Activated naive CD4-positive, alpha-beta T cell treated with anti-CD3 and anti-CD28 coated beads, Interleukin-2, amount 10 ng/mL, durations not matched to agents 7 days and 5 days (primary cell): Measurements from ENCODE around the gene LRIT1.
A peak's percentile ranks its signal among the peaks of the same experiment; 100 is the strongest.

Experiments used
- CTCF ChIA-PET: fragments of 350-600 bp; sonication (Branson Sonifier 250); formaldehyde crosslinking; loops from one replicate; lab custom pipeline; 2021; ENCODE audit warnings: antibody characterized with exemption; lab: Charles Lee
- DNase-seq: peaks from one replicate; pipeline ENCODE4 v3.0.0-alpha.2; 2020
- H3K27ac Mint-ChIP-seq: one replicate; pipeline ENCODE4 v1.8.0; 2021; ENCODE audit warnings: mild to moderate bottlenecking, moderate library complexity, mixed read lengths
- H3K27me3 Mint-ChIP-seq: one replicate; pipeline ENCODE4 v1.8.0; 2021; ENCODE audit warnings: mild to moderate bottlenecking, mixed read lengths
- H3K36me3 Mint-ChIP-seq: one replicate; pipeline ENCODE4 v1.8.0; 2021; ENCODE audit warnings: mixed read lengths
- H3K4me1 Mint-ChIP-seq: one replicate; pipeline ENCODE4 v1.8.0; 2021; ENCODE audit warnings: mixed read lengths
- H3K4me3 Mint-ChIP-seq: one replicate; pipeline ENCODE4 v1.8.0; 2021; ENCODE audit warnings: mild to moderate bottlenecking, moderate library complexity, mixed read lengths
- H3K9me3 Mint-ChIP-seq: one replicate; pipeline ENCODE4 v1.8.0; 2021; ENCODE audit warnings: mixed read lengths

The LRIT1 gene

DNA sequence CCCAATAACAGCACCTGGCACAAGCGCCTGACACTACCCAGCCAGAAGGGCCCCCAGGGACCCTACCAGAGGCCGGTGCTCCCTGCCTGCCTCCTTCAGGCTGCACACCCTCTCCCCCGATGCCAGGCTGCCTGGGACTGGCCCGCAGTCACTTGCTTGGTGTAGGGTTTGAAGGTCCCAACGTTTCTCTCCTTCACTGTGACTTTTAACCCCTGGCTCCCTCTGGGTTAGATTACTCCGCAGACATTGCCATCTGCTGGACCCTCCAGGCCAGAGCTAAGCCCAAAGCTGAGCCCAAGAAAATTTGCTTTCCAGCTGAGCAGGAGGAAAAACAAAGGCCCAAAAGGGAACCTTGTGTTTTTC, 40.1 kb downstream of the LRIT1 start:
- H3K9me3 Mint-ChIP-seq, result no peaks in the 10 kb centered on the region
- no peaks in the 10 kb centered on the region for H3K36me3 Mint-ChIP-seq
- H3K27me3 Mint-ChIP-seq, result peaks cover 37% of the 10 kb centered on the region
- H3K4me3 Mint-ChIP-seq, result no peak overlapping the region
- CTCF ChIA-PET, result interaction anchor here (1.4 to 8.0 kb wide), 3 partner anchors 52 to 54 kb away, joined by 3 to 146 read pairs (median 7); no protein-coding TSS in a partner anchor
- no peaks in the 10 kb centered on the region for H3K4me1 Mint-ChIP-seq
- H3K27ac Mint-ChIP-seq, result peak overlapping the region; percentile 28
- no peak for DNase-seq

DNA sequence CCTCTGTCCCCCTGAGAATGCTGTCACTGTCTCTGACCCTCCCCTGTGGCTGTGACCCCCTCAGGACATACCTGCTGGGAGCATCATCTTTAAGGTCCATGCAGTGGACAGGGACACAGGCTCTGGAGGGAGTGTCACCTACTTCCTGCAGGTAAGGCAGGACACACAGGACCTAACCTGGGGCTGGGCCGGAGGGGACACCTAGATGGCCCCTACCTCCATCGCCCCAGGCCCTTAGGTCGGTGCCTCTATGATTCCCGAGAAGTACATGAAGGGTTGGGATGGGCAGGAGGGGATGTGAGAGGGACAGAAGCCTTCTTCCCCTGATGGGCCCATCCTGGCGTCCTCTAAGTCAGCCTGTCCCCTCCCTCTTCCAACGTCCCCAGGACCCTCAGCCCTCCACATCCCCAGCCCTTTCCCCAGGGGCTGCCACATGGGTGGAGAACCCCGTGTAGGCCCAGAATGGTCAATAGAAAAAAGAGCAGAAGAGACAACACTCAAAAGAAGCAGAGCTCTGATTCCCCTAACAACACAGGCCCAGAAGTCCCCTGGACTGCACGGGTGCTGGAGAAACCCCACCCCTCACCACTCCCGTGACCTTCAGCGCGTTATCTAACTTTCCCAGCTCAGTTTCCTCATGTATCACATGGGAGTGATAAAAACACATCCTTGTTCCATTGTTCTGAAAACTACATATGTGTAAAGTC, 40.7 kb downstream of the LRIT1 start:
- Mint-ChIP-seq H3K4me3 (no peak overlapping the region), H3K27me3 (peaks cover 41% of the 10 kb centered on the region), H3K27ac (no peak overlapping the region), H3K36me3 (no peaks in the 10 kb centered on the region), H3K9me3 (no peaks in the 10 kb centered on the region), H3K4me1 (no peaks in the 10 kb centered on the region)
- no peak for DNase-seq
- CTCF ChIA-PET, result interaction anchor here (1.4 kb wide), 2 partner anchors 51 to 53 kb away, joined by 3 to 7 read pairs; no protein-coding TSS in a partner anchor

DNA sequence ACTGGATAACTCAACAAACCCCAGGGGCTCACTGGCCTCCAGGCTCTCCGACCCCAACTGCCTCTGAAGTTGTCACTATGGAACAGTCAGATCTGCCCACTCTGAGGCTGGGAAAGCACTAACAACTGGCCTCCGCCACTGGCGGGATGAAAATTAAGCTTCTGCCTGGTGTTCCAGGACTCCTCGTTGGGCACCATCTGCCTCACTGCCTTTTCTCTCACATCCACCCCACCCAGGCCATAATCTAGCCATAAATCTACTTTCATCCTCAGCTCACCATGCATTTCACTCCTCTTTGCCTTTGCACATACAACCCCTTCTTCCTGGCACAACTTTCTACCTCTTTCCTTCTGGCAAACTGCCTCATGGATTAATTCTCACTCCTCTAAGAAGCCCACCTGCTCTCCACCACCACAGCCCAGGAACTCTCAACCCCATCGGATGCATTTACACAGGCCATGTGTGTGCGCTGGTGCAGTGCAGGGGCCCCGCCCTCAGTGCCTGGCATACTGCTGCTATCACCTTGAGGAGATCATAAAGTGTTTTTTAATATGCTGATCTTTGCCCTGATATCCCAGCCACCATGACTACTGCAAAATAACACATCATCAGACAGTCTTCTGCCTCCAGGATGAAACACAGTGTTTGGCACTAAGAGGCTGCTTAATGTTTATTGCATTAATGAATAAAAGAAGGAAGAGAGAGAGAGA, 43.0 kb downstream of the LRIT1 start:
- Mint-ChIP-seq H3K4me3 (no peak overlapping the region), H3K4me1 (no peaks in the 10 kb centered on the region)
- CTCF ChIA-PET, result interaction anchor here (1.5 to 1.6 kb wide), 2 partner anchors 16 to 50 kb away, joined by 5 to 6 read pairs; no protein-coding TSS in a partner anchor

DNA sequence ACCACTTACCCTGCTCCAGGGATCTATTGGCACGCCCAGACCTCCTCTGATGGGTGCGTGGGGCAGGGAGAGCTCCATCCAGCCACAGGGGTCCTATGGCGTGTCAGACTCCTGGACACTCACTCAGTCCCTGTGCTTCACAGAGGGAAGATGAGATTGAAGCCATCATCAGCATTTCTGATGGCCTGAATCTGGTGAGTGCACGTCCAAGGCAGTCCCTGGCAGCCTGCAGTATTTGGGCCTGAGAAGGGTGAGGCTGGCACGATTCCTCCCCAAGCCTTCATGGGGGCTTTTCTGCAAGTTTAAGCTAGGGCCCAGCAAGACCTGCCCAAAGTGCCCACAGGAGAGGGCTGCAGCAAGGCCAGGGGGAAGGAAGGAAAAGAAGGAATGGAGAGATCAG, 43.7 kb downstream of the LRIT1 start:
- DNase-seq, result no peak
- Mint-ChIP-seq H3K27ac (no peak overlapping the region), H3K4me1 (no peaks in the 10 kb centered on the region), H3K4me3 (no peak overlapping the region), H3K36me3 (no peaks in the 10 kb centered on the region), H3K9me3 (no peaks in the 10 kb centered on the region), H3K27me3 (peaks cover 69% of the 10 kb centered on the region)
- CTCF ChIA-PET, result interaction anchor here (1.5 to 1.6 kb wide), 2 partner anchors 16 to 49 kb away, joined by 5 to 6 read pairs; no protein-coding TSS in a partner anchor

More for the DNA sequence above, 43.0 kb downstream of the LRIT1 start:
- Mint-ChIP-seq H3K9me3 (no peaks in the 10 kb centered on the region), H3K27me3 (peaks cover 62% of the 10 kb centered on the region), H3K27ac (no peak overlapping the region), H3K36me3 (no peaks in the 10 kb centered on the region)
- DNase-seq, result no peak

DNA sequence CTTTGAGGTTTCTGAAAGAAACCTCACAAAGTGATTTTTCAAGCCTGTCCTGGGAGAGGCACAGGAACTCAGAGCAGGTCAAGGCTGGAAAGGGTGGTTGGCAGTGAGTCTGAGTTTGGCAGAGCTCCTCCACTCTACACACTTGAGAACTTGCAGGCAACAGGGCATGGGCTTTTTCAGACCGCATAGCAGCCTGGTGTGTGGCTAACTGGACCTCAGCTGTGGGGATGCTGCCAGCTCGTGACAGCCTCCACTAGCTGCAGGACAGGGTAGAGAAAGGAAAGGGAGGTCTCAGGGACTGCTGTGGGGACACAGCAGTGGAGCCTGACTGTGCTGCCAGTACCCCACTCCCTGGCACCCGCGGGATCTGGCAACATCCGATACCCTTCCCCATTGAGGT, 44.4 kb downstream of the LRIT1 start:
- DNase-seq, result no peak
- CTCF ChIA-PET, result interaction anchor here (1.5 to 1.6 kb wide), 2 partner anchors 17 to 49 kb away, joined by 5 to 6 read pairs; no protein-coding TSS in a partner anchor
- Mint-ChIP-seq H3K4me3 (no peak overlapping the region), H3K4me1 (no peaks in the 10 kb centered on the region), H3K9me3 (no peaks in the 10 kb centered on the region), H3K27me3 (peaks cover 76% of the 10 kb centered on the region), H3K36me3 (no peaks in the 10 kb centered on the region), H3K27ac (no peak overlapping the region)

DNA sequence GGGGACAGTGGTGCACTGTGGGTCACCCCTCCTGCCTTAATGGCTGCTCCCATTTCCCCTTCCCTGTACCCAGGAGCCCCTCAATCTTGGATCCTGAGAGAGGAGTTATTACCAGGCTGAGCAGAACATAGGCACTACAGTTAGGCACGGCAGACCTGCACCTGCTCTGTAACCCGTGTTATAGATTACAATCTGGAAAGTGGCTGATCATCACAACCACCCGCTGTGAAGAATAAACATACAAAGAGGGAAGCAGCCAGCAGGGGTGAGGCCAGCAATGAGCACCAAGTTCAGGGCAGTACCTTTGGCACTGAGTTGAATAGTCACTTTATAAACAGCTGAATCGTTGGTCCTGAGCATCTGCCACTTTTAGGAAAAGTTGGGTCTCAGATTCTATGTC, 45.3 kb downstream of the LRIT1 start:
- Mint-ChIP-seq H3K27ac (no peak overlapping the region), H3K4me3 (no peak overlapping the region), H3K36me3 (no peaks in the 10 kb centered on the region), H3K4me1 (peaks cover 5% of the 10 kb centered on the region), H3K27me3 (peaks cover 78% of the 10 kb centered on the region), H3K9me3 (no peaks in the 10 kb centered on the region)
- CTCF ChIA-PET, result no interaction called here
- no peak for DNase-seq

DNA sequence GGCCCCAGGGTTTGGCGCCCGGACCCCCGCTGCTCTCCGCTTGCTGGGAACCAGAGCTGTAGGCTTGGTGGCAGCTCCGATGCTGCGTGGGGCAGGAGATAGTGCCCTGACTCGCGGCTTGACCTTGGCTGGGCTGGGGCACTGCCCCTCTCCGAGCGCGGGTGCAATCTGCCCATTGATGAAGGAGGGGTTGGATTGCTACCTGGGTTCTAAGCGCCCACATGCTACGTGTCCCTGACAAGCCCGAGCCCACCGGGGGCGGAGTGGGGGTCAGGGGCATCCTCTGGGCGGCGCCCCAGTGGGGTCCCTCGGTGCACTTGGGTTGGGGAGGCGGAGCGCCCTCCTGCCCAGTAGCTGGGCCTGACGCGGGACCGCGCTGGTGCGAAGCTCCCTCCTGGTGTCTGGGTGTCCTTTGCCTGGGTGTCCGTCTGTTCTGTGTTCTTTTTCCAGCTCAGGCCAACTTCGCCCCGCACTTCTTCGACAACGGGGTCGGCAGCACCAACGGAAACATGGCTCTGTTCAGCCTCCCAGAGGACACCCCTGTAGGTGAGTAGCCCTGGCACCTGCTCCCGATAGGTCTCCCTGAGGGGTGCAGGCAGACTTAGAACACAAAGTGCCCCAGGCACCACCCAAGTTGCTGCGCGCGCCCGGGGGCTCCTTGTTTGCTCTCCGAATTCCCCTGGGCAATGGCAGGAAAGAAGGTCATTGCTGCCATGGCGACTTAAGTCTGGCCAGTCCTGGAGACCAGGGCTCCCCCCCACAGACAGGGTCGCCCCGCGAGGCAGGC, 46.1 kb downstream of the LRIT1 start:
- Mint-ChIP-seq H3K27ac (no peak overlapping the region), H3K4me1 (peaks cover 14% of the 10 kb centered on the region), H3K9me3 (no peaks in the 10 kb centered on the region), H3K4me3 (peak overlapping the region; percentile 26), H3K27me3 (peaks cover 75% of the 10 kb centered on the region), H3K36me3 (no peaks in the 10 kb centered on the region)
- DNase-seq, result no peak
- CTCF ChIA-PET, result interaction anchor here (0.9 kb wide), 1 partner anchor 47 kb away, joined by 4 read pairs; no protein-coding TSS in a partner anchor

DNA sequence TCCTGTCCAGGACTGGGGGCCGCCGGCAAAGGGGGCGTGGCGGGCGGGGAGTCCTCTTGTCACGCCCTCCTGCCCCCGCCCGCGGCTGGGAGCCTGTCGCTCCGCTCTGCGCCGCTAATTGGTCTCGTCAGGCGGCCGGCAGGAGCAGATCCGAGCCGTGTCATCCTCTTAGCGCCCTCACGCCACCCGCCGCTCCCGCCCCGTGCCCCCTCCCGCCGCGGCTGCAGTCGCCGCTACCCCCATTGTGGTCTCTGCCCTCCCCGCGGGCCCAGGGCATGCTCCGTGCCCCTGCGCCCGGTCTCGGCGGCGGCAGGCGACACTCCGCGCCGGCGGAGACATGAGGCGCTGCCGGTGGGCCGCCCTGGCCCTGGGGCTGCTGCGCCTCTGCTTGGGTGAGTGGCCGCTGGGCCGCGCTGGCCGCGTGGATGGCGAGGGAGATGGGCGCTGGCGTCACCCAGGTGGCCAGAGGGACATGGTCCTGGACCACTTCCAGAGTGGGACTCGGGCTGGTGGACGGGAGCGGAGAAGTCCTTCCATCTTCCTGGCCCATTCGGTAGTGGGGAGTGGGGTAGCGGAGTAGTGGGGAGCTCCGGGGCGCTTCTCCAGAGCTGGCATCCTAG, 46.8 kb downstream of the LRIT1 start, which contains the start of gene CDHR1:
Gene CDHR1, plus strand, starts transcription at position 114 of the 620 bp plus-strand sequence. Its CDS starts 224 bp downstream, at position 338.
- Mint-ChIP-seq H3K36me3 (no peaks in the 10 kb centered on the region), H3K9me3 (no peaks in the 10 kb centered on the region), H3K4me3 (peak within 1 kb of the TSS; percentile 31), H3K27me3 (peaks cover 75% of the 10 kb centered on the region), H3K27ac (no peak within 1 kb of the TSS), H3K4me1 (peaks cover 15% of the 10 kb centered on the region)
- CTCF ChIA-PET, result interaction anchor here (0.9 to 1.8 kb wide), 2 partner anchors 46 to 47 kb away, joined by 4 to 8 read pairs; no protein-coding TSS in a partner anchor
- peak; percentile 63 for DNase-seq

DNA sequence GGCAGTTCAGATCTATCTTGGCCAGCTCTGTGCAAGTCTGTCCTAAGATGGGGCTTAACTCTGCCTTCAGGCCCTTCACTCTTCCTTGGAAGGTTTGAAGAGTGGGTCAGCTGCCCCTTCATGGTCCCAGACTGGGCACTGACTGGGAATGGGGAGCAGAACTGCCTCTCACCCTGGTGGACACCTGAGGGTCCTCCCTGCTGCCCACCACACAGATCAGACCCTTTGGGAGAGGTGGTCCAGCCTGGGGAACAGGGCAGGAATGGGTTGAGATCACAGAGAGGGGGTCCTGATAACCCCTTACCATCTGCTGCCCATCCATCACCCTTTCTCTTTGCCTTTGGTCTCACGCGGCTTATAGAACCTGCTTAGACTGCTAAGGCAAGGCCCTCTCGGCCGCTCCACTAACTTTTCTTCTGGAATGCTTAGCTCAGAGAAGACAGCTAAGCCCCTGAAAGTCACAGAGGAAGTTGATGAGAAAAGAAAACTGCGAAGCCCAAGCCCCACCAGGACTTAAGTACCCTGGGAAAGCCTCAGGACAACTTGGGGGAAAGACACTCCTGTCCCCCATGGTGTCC, 47.4 kb downstream of the LRIT1 start:
- peaks cover 72% of the 10 kb centered on the region for H3K27me3 Mint-ChIP-seq
- no peaks in the 10 kb centered on the region for H3K9me3 Mint-ChIP-seq
- no peak for DNase-seq
- H3K27ac Mint-ChIP-seq, result no peak overlapping the region
- CTCF ChIA-PET, result interaction anchor here (1.8 kb wide), 1 partner anchor 46 kb away, joined by 8 read pairs; no protein-coding TSS in a partner anchor
- H3K36me3 Mint-ChIP-seq, result no peaks in the 10 kb centered on the region
- peak overlapping the region; percentile 31 for H3K4me3 Mint-ChIP-seq
- H3K4me1 Mint-ChIP-seq, result peaks cover 15% of the 10 kb centered on the region

DNA sequence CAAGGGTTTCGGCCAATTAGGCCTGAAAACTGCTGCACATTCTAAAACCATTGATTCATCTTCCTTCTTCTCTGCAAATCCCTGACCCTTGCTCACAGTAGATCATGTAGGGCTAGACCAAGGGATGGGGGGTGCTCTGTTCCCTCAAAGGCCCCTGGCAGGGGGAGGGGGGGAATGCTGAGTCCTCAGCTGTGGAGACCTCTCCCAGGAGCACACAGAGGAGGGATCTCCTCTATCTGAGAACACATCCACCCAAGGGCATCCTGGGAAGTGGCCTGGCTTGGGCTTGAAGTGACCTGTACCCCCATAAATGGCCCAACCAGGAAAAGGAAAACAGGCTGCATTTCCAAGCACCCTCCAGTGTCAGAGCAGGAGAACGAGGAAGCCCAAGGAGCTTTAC, 48.0 kb downstream of the LRIT1 start:
- DNase-seq, result no peak
- Mint-ChIP-seq H3K27ac (no peak overlapping the region), H3K9me3 (no peaks in the 10 kb centered on the region), H3K36me3 (no peaks in the 10 kb centered on the region), H3K27me3 (peaks cover 66% of the 10 kb centered on the region), H3K4me1 (peaks cover 15% of the 10 kb centered on the region), H3K4me3 (no peak overlapping the region)
- CTCF ChIA-PET, result interaction anchor here (1.1 to 1.8 kb wide), 2 partner anchors 11 to 45 kb away, joined by 3 to 8 read pairs; no protein-coding TSS in a partner anchor

DNA sequence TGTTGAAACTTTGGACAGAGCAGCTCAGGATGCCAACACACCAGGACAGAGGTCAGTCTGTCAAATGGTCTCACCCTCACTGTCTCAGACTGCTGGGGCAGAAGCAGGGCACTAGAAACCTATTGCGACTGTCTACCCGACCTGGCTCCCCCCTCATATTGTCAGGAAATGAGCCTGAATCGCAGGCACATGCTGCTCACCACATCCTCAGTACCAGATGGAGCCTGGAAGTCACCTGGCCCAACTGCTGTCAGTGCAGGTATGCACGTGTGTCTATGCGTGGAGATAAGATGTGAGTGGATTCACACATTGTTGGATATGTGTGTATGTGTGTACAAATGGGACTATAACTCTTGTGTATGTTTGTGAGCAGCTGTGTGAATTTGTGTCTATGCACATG, 50.2 kb downstream of the LRIT1 start:
- no peaks in the 10 kb centered on the region for H3K36me3 Mint-ChIP-seq

DNA sequence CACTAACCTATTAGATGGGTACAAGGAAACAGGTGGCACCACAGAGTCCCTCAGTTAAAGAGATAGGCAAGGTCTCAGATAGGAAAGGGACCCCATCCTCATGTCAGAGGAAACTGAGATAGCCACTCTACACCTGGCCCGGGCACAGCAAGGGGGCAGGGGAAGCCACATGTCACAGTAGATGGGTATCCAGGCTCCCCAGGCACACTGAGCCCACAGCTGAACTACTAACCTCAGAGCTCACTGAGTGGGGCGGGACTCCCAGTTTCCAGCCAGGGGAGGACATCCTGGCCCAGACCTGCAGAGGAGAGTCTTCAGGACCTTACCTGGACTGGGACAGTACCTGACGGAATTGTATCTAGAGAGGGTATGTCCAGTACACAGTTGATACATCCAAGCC, 50.7 kb downstream of the LRIT1 start:
- Mint-ChIP-seq H3K4me1 (peaks cover 15% of the 10 kb centered on the region), H3K27me3 (peaks cover 39% of the 10 kb centered on the region), H3K4me3 (no peak overlapping the region), H3K27ac (no peak overlapping the region), H3K36me3 (no peaks in the 10 kb centered on the region), H3K9me3 (no peaks in the 10 kb centered on the region)
- peak; percentile 20 for DNase-seq
- CTCF ChIA-PET, result interaction anchor here (1.3 to 2.3 kb wide), 3 partner anchors 13 to 42 kb away, joined by 4 to 9 read pairs (median 4); no protein-coding TSS in a partner anchor

More for the DNA sequence above, 50.2 kb downstream of the LRIT1 start:
- H3K27ac Mint-ChIP-seq, result no peak overlapping the region
- H3K4me1 Mint-ChIP-seq, result peaks cover 15% of the 10 kb centered on the region
- DNase-seq, result peak; percentile 61
- H3K9me3 Mint-ChIP-seq, result no peaks in the 10 kb centered on the region
- H3K4me3 Mint-ChIP-seq, result no peak overlapping the region
- H3K27me3 Mint-ChIP-seq, result peaks cover 44% of the 10 kb centered on the region
- CTCF ChIA-PET, result interaction anchor here (0.8 to 2.3 kb wide), 6 partner anchors 13 to 43 kb away, joined by 3 to 9 read pairs (median 4); no protein-coding TSS in a partner anchor

DNA sequence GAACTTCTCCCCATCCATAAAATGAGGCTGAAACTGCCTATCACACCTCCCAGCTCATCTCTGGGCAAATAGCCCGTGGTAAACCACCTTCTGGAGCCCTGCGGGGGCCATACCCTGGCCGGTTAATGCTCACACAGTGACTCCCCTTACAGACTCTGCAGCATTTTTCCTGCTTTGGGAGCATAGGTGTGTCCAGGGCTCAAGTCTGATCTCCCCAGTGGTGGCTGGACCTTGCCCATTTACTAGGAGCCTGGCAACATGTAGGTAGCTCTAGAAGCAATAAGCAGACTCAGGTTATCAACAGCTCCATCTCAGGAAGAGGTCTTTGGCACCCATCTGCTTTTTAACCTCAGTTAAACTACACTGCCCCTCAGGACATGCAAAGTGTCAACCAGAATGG, 52.5 kb downstream of the LRIT1 start:
- Mint-ChIP-seq H3K9me3 (no peaks in the 10 kb centered on the region), H3K36me3 (no peaks in the 10 kb centered on the region), H3K27ac (no peak overlapping the region), H3K27me3 (peaks cover 21% of the 10 kb centered on the region), H3K4me3 (no peak overlapping the region), H3K4me1 (peaks cover 23% of the 10 kb centered on the region)
- CTCF ChIA-PET, result interaction anchor here (1.5 to 2.0 kb wide), 2 partner anchors 17 to 32 kb away, joined by 3 to 9 read pairs; no protein-coding TSS in a partner anchor
- DNase-seq, result peak; percentile 2
